Naive thymus-derived CD4-positive, alpha-beta T cell (primary cell): ENCODE data around the gene ARHGEF17. TPM values are rescaled to one million over a fixed set of nuclear protein-coding genes. Genes with fewer than 3 reads are reported as not detected.
A peak's percentile ranks its signal among the peaks of the same experiment; 100 is the strongest.

ENCODE experiments used
- ATAC-seq: fragments of 150-1000 bp; cut with Tn5 transposase; 2 replicates; pipeline ENCODE4 v1.10.0; 2021; ENCODE audit warnings: mild to moderate bottlenecking, moderate library complexity
- CTCF ChIA-PET: fragments of 350-600 bp; sonication (Branson Sonifier 250); formaldehyde crosslinking; loops from one replicate; lab custom pipeline; 2021; ENCODE audit warnings: antibody characterized with exemption; lab: Charles Lee
- POLR2A ChIA-PET: fragments of 350-600 bp; sonication (Branson Sonifier 250); formaldehyde crosslinking; loops from one replicate; lab custom pipeline; 2021; ENCODE audit warnings: antibody characterized with exemption, inconsistent platforms; lab: Charles Lee
- DNase-seq, 9 donors: peaks; one replicate each; pipeline versions ENCODE4 v3.0.0 to v3.0.0-alpha.2; 2020 to 2022; ENCODE audit warnings: mixed read lengths in 1 of 9
- H3K27ac ChIP-seq: one replicate; pipeline ENCODE4 v1.7.0; 2013; ENCODE audit warnings: mild to moderate bottlenecking, low read depth, low read length, moderate library complexity
- H3K27me3 ChIP-seq, 2 donors: one replicate each; pipeline ENCODE4 v1.7.0; 2013; ENCODE audit warnings: low read length in 2 of 2, mild to moderate bottlenecking in 2 of 2, moderate library complexity in 2 of 2; ENCODE audit not compliant: control insufficient read depth in 2 of 2, insufficient read depth in 2 of 2
- H3K36me3 ChIP-seq, 3 experiments: 1 replicate in 2 of 3; 2 replicates in 1 of 3; pipeline ENCODE4 v1.7.0; 2013; ENCODE audit warnings: low read length in 3 of 3, mild to moderate bottlenecking in 3 of 3, moderate library complexity in 1 of 3; ENCODE audit not compliant: insufficient read depth in 3 of 3, control insufficient read depth in 2 of 3
- H3K4me1 ChIP-seq, 2 donors: one replicate each; pipeline ENCODE4 v1.7.0; 2013; ENCODE audit warnings: low read length in 2 of 2, mild to moderate bottlenecking in 2 of 2, moderate library complexity in 1 of 2; ENCODE audit not compliant: control insufficient read depth in 2 of 2, insufficient read depth in 2 of 2
- H3K4me3 ChIP-seq: 2 replicates; pipeline ENCODE4 v1.7.0; 2013; ENCODE audit warnings: mild to moderate bottlenecking, low read length
- H3K9me3 ChIP-seq, 3 experiments: 1 replicate in 2 of 3; 2 replicates in 1 of 3; pipeline ENCODE4 v1.7.0; 2013; ENCODE audit warnings: low read length in 3 of 3; ENCODE audit not compliant: control insufficient read depth in 2 of 3
- H3K27ac Mint-ChIP-seq, 9 donors: one replicate each; pipeline ENCODE4 v1.8.0; 2020 to 2022; ENCODE audit warnings: mixed read lengths in 9 of 9, mild to moderate bottlenecking in 8 of 9, moderate library complexity in 5 of 9, inconsistent platforms in 2 of 9
- H3K27me3 Mint-ChIP-seq, 5 donors: one replicate each; pipeline ENCODE4 v1.8.0; 2021 to 2022; ENCODE audit warnings: mixed read lengths in 5 of 5, mild to moderate bottlenecking in 1 of 5
- H3K36me3 Mint-ChIP-seq, 5 donors: one replicate each; pipeline ENCODE4 v1.8.0; 2020 to 2022; ENCODE audit warnings: mixed read lengths in 5 of 5, mild to moderate bottlenecking in 3 of 5, inconsistent platforms in 1 of 5
- H3K4me1 Mint-ChIP-seq, 7 donors: one replicate each; pipeline ENCODE4 v1.8.0; 2020 to 2022; ENCODE audit warnings: mixed read lengths in 7 of 7, mild to moderate bottlenecking in 3 of 7, inconsistent platforms in 1 of 7
- H3K4me3 Mint-ChIP-seq, 10 donors: one replicate each; pipeline ENCODE4 v1.8.0; 2020 to 2022; ENCODE audit warnings: mild to moderate bottlenecking in 10 of 10, mixed read lengths in 10 of 10, moderate library complexity in 6 of 10, inconsistent platforms in 2 of 10
- H3K9me3 Mint-ChIP-seq, 11 donors: one replicate each; pipeline ENCODE4 v1.8.0; 2020 to 2022; ENCODE audit warnings: mixed read lengths in 11 of 11, mild to moderate bottlenecking in 4 of 11, inconsistent platforms in 1 of 11, moderate library complexity in 1 of 11
- intact Hi-C, 2 donors: fragments of 100-400 bp; cut with micrococcal nuclease; formaldehyde crosslinking; loops; one replicate each; pipeline ENCODE4 v1.15.1; 2023
- polyA plus RNA-seq, 2 donors: library from polyadenylated mRNA; unstranded; fragments of 300-500 nt; fragmentation: Illumina TruSeq; gene quantifications; one replicate each; pipeline ENCODE4 v1.2.3, GENCODE V29; 2021
- total RNA-seq, 6 experiments: library from RNA in 5 of 6; stranded (reverse) in 5 of 6; gene quantifications; 1 replicate in 5 of 6; 2 replicates in 1 of 6; pipeline ENCODE4 v1.2.3 and lab custom pipeline; 2021 to 2026

Gene ARHGEF17
- total and polyA plus RNA-seq, 7 experiments from 2014 or later: 0.11 to 1.1 (median 0.98) TPM; not detected in 4

DNA sequence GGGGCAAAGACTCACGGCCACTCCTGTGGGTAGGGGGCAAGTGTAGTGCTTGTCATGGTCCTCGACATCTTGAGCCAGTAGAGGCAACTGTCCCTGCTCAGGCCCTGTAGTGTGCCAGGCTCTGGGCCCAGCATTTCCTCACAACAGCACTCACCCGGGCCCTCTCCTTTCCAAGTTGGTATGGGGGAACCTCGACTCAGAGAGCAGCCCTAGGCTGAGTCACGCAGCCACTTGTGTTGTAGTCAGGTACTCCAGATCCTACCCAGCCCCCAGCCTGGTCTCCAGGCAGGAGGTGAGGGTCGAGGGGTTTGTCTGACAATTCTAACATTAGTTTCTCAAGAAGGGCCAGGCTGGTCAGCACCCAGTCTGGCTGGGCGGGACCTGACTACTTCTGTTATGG is 72.3 kb downstream of the ARHGEF17 start:
- Histone ChIP-seq H3K36me3 (no peaks in the 10 kb centered on the region), H3K27me3 (no peaks in the 10 kb centered on the region), H3K4me3 (no peak overlapping the region), H3K27ac (no peak overlapping the region), H3K4me1 (peaks cover 10 to 40% of the 10 kb centered on the region in 2 donors), H3K9me3 (no peaks in the 10 kb centered on the region)
- CTCF ChIA-PET: no interaction called here
- no peak for DNase-seq
- POLR2A ChIA-PET: interaction anchor here (1.2 to 1.8 kb wide), 2 partner anchors 9 to 13 kb away, joined by 4 to 6 read pairs; no protein-coding TSS in a partner anchor
- Mint-ChIP-seq H3K27ac (peak overlapping the region in 6 of 9 donors; percentile 12 to 99 (median 46)), H3K36me3 (peaks cover 0 to 9% (median 0%) of the 10 kb centered on the region in 5 donors), H3K9me3 (no peaks in the 10 kb centered on the region), H3K27me3 (no peaks in the 10 kb centered on the region), H3K4me3 (no peak overlapping the region), H3K4me1 (peaks cover 52 to 78% (median 72%) of the 10 kb centered on the region in 7 donors)
- intact Hi-C loops: no loop called here
- no peak for ATAC-seq

DNA sequence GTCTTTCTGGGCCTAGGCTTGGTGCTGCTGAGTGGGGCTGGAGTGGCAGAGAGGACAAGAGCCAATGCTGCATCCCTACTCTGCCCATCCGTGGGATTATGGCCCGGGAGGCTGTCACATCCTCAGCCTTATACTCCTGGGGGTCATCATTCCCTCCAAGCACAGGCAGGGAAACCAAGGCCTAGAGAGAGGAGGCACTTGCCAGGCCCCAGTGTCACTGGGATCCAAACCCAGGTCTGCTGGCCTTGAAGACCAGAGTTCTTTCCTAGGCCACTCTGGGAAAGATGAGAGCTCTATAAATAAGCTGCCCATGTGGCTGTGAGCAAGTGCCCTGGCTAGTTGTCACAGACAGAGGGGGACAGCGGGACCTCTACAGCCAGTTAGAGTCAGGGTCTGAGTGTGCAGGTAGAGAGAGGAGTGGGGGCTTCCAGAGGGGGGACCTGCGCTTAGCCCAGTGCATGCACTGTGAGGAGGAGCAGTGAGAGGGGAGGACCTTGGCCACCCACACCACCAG is 72.9 kb downstream of the ARHGEF17 start:
- DNase-seq (no peak), ATAC-seq (no peak)
- no peaks in the 10 kb centered on the region for H3K9me3 Mint-ChIP-seq
- peak overlapping the region in 1 of 10 donors; percentile 51 for H3K4me3 Mint-ChIP-seq
- peak overlapping the region in 5 of 9 donors; percentile 5 to 51 (median 25) for H3K27ac Mint-ChIP-seq
- peaks cover 53 to 78% (median 72%) of the 10 kb centered on the region in 7 donors for H3K4me1 Mint-ChIP-seq
- H3K4me1 ChIP-seq: peaks cover 4 to 40% of the 10 kb centered on the region in 2 donors
- intact Hi-C loops: no loop called here
- POLR2A ChIA-PET: no interaction called here
- no peaks in the 10 kb centered on the region for H3K27me3 Mint-ChIP-seq
- CTCF ChIA-PET: interaction anchor here (1.1 kb wide), 1 partner anchor 9 kb away, joined by 3 read pairs; no protein-coding TSS in a partner anchor
- no peaks in the 10 kb centered on the region for H3K36me3 ChIP-seq
- no peaks in the 10 kb centered on the region for H3K27me3 ChIP-seq
- H3K4me3 ChIP-seq: no peak overlapping the region
- no peaks in the 10 kb centered on the region for H3K9me3 ChIP-seq
- peaks cover 0 to 9% (median 0%) of the 10 kb centered on the region in 5 donors for H3K36me3 Mint-ChIP-seq
- H3K27ac ChIP-seq: no peak overlapping the region

DNA sequence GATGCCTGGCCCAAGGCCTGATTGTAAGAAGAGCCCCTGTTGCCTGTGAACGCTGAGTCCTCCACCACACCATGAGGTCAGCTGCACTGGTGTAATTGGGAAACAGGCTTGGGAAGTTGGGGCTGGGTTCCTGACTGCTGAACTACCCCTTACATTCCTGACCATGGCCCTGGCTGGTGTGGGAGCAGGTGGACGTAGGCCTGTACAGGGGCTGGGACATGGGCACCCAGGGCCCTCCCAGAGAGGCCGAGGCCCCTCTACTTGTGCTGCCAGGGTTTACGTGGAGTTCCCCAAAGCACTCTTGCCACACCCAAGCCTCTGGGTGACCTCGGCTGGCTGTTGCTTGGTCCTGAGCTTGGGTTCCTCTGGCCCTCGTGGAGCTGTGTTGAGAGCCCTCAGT is 73.5 kb downstream of the ARHGEF17 start:
- no peak for DNase-seq

DNA sequence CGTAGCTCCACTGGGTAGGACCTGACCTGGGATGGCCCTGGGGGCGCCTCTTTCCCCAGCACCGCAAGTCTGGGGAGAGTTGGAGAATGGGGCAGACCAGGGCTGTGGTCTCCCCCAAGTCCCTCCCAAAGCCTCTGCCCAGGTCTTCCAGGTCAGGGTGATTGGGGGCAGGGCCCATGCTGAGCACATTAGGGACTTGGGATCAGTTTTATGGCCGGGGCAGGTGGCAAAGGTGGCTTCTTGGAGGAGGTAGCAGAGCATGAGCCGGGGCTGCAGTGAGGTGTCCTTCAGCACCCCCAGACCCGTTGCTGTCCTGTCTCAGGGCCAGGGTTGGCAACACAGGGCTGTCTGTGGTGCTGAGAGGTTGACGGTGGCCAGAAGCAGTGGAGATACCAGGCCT is 74.1 kb downstream of the ARHGEF17 start:
- CTCF ChIA-PET: no interaction called here
- Mint-ChIP-seq H3K4me1 (peaks cover 63 to 81% (median 80%) of the 10 kb centered on the region in 7 donors), H3K36me3 (peaks cover 0 to 6% (median 0%) of the 10 kb centered on the region in 5 donors), H3K27me3 (no peaks in the 10 kb centered on the region), H3K4me3 (peak overlapping the region in 1 of 10 donors; percentile 47), H3K27ac (peak overlapping the region in 5 of 9 donors; percentile 19 to 65 (median 48)), H3K9me3 (no peaks in the 10 kb centered on the region)
- Histone ChIP-seq H3K27ac (no peak overlapping the region), H3K27me3 (no peaks in the 10 kb centered on the region), H3K4me3 (no peak overlapping the region), H3K4me1 (peaks cover 3 to 48% of the 10 kb centered on the region in 2 donors), H3K9me3 (no peaks in the 10 kb centered on the region), H3K36me3 (no peaks in the 10 kb centered on the region)
- intact Hi-C loops: no loop called here
- POLR2A ChIA-PET: no interaction called here
- no peak for DNase-seq
- ATAC-seq: no peak

More for the DNA sequence above, 73.5 kb downstream of the ARHGEF17 start:
- Mint-ChIP-seq H3K36me3 (peaks cover 0 to 9% (median 0%) of the 10 kb centered on the region in 5 donors), H3K4me1 (peaks cover 58 to 83% (median 79%) of the 10 kb centered on the region in 7 donors), H3K4me3 (no peak overlapping the region), H3K27me3 (no peaks in the 10 kb centered on the region), H3K27ac (peak overlapping the region in 1 of 9 donors; percentile 48), H3K9me3 (no peaks in the 10 kb centered on the region)
- CTCF ChIA-PET: interaction anchor here (1.1 kb wide), 1 partner anchor 8 kb away, joined by 3 read pairs; no protein-coding TSS in a partner anchor
- Histone ChIP-seq H3K27me3 (no peaks in the 10 kb centered on the region), H3K36me3 (no peaks in the 10 kb centered on the region), H3K4me1 (peaks cover 3 to 46% of the 10 kb centered on the region in 2 donors), H3K4me3 (no peak overlapping the region), H3K27ac (no peak overlapping the region), H3K9me3 (no peaks in the 10 kb centered on the region)
- no peak for ATAC-seq
- POLR2A ChIA-PET: no interaction called here
- intact Hi-C loops: no loop called here

DNA sequence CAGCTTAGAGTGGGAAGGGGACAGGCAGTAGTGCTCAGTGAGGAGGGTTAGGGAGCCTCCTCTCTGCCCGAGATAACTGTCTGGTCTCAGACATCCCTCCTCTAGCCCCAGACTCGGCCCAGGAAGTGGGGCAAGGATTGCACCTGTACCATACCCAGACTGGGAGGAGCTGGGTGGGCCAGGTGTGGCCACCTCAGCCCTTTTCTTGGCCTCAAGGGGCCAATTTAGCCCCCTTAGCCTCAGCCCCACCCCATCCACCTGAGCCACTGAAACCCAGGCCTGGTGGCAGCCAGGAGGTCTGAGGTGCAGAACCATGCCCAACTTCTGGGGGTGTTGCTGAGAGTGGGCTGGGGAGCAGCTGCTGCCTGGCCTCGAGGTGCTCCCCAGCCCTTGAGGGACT is 74.7 kb downstream of the ARHGEF17 start:
- H3K4me3 ChIP-seq: no peak overlapping the region
- DNase-seq: no peak
- no peaks in the 10 kb centered on the region for H3K27me3 ChIP-seq
- H3K9me3 Mint-ChIP-seq: no peaks in the 10 kb centered on the region
- H3K27ac ChIP-seq: no peak overlapping the region
- no peak for ATAC-seq
- ChIA-PET POLR2A (no interaction called here), CTCF (interaction anchor here (0.6 to 0.9 kb wide), 2 partner anchors 32 to 80 kb away, joined by 3 to 4 read pairs; no protein-coding TSS in a partner anchor)
- H3K9me3 ChIP-seq: no peaks in the 10 kb centered on the region
- no peak overlapping the region for H3K4me3 Mint-ChIP-seq
- intact Hi-C loops: no loop called here
- peaks cover under 1 to 42% of the 10 kb centered on the region in 2 donors for H3K4me1 ChIP-seq
- no peaks in the 10 kb centered on the region for H3K27me3 Mint-ChIP-seq
- H3K36me3 Mint-ChIP-seq: peaks cover 0 to 6% (median 0%) of the 10 kb centered on the region in 5 donors
- peak overlapping the region in 2 of 9 donors; percentile 23 to 42 for H3K27ac Mint-ChIP-seq
- peaks cover 63 to 79% (median 77%) of the 10 kb centered on the region in 7 donors for H3K4me1 Mint-ChIP-seq
- H3K36me3 ChIP-seq: no peaks in the 10 kb centered on the region

DNA sequence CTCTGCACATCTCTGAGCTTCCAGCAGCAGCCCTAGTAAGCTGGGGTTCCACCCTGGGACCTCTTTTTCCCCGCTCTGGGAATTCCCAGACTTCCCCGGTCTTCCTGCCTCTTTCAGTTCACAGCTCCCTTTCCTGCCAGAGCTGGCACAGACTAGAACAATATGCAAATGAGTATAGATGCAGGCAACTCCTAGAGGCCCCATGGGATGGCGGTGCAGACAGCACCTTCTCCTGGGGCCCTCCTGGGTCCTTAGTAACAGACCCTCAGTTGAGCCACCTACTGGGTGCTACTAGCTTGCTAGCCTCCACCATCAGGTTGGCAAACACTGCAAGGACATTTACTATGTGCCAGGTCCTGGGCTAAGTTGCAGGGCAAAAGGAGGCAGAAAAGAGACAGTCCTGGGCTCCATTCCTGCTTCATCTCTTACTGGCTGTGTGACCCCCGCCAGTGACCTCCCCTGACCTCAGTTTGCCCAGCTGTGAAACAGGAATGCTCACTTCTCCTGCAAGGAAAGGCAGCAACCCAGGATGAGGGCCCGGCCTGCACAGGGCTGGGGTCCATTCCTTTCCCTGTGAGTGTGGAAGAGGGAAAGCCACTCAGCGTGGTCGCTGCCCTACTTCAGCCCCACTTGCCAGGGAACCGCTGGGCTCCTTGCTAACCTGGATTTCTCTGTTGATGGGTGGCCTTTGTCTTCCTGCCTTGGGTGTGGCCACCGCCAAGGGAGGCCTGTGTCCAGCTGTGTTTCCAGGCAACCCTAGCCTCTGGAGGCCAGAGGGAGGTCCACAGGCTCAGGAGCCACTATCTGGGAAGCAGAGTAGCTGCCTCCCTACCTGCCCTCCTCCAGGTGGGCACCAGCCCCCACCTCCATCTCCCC is 75.4 kb downstream of the ARHGEF17 start:
- peaks cover 63 to 78% (median 77%) of the 10 kb centered on the region in 7 donors for H3K4me1 Mint-ChIP-seq
- no peaks in the 10 kb centered on the region for H3K27me3 Mint-ChIP-seq
- no peaks in the 10 kb centered on the region for H3K27me3 ChIP-seq
- H3K4me3 ChIP-seq: no peak overlapping the region
- H3K4me1 ChIP-seq: peaks cover 0 to 39% of the 10 kb centered on the region in 2 donors
- ChIA-PET CTCF (interaction anchor here (0.8 to 2.2 kb wide), 3 partner anchors 10 to 32 kb away, joined by 3 to 10 read pairs (median 3); no protein-coding TSS in a partner anchor), POLR2A (interaction anchor here (0.6 kb wide), 1 partner anchor 10 kb away, joined by 4 read pairs; no protein-coding TSS in a partner anchor)
- no peak overlapping the region for H3K27ac ChIP-seq
- DNase-seq (no peak), ATAC-seq (no peak)
- H3K36me3 Mint-ChIP-seq: peaks cover 0 to 6% (median 0%) of the 10 kb centered on the region in 5 donors
- peak overlapping the region in 7 of 9 donors; percentile 18 to 89 (median 68) for H3K27ac Mint-ChIP-seq
- no peaks in the 10 kb centered on the region for H3K9me3 Mint-ChIP-seq
- H3K9me3 ChIP-seq: no peaks in the 10 kb centered on the region
- intact Hi-C loops: loop anchor here in 1 of 2 donors (2.0 kb wide), 1 partner anchor 33 kb away; no protein-coding TSS in a partner anchor
- no peaks in the 10 kb centered on the region for H3K36me3 ChIP-seq
- peak overlapping the region in 2 of 10 donors; percentile 44 to 55 for H3K4me3 Mint-ChIP-seq
